Large intestine (tissue), 12 donors: ENCODE data around the gene AK6. TPM values are rescaled to one million over a fixed set of nuclear protein-coding genes. Genes with fewer than 3 reads are reported as not detected.
A peak's percentile ranks its signal among the peaks of the same experiment; 100 is the strongest.

Experiments used
- DNase-seq, 2 donors: peaks; one replicate each; pipeline versions ENCODE4 v3.0.0 to v3.0.0-alpha.2; 2013
- H3K27ac ChIP-seq: one replicate; pipeline ENCODE4 v1.5.1; 2013; ENCODE audit warnings: low read length
- H3K27me3 ChIP-seq: 2 replicates; pipeline ENCODE4 v1.6.1; 2013; ENCODE audit warnings: low read length; ENCODE audit not compliant: control insufficient read depth, insufficient read depth
- H3K36me3 ChIP-seq: 2 replicates; pipeline ENCODE4 v1.6.1; 2013; ENCODE audit warnings: low read length; ENCODE audit not compliant: control insufficient read depth, insufficient read depth
- H3K4me1 ChIP-seq: one replicate; pipeline ENCODE4 v1.6.1; 2013; ENCODE audit warnings: low read length; ENCODE audit not compliant: control insufficient read depth, insufficient read depth
- H3K4me3 ChIP-seq: one replicate; pipeline ENCODE4 v1.5.1; 2013; ENCODE audit warnings: low read length
- H3K9me3 ChIP-seq: one replicate; pipeline ENCODE4 v1.6.1; 2013; ENCODE audit warnings: mild to moderate bottlenecking, low read depth, low read length, moderate library complexity; ENCODE audit not compliant: control insufficient read depth
- WGBS: methylation state at CpG from one replicate; pipeline ENCODE4 v1.1.5; 2013; ENCODE audit warnings: low lambda C conversion rate; ENCODE audit not compliant: insufficient coverage; 5-methylcytosine and 5-hydroxymethylcytosine counted together
- long read RNA-seq, 11 donors: transcript quantifications; one replicate each; lab custom pipeline, GENCODE V29; 2026
- polyA plus RNA-seq: library from polyadenylated mRNA; unstranded; fragments of 120-200 nt; gene quantifications from one replicate; pipeline ENCODE4 v1.2.1, GENCODE V29; 2013

AK6 gene
- 68.0 TPM for polyA plus RNA-seq
- long read RNA-seq, donor 1, transcript AK6-202 (5 exons, 1,648 nt) = major isoform, 23 of 25 reads
- long read RNA-seq, donor 1, partial matches to known transcripts = 0 of 25 reads
- long read RNA-seq, donor 1, other reads (novel, unspliced or antisense) = 0 of 25 reads
- long read RNA-seq, donor 2, transcript AK6-202 (5 exons, 1,648 nt) = major isoform, 41 of 44 reads
- long read RNA-seq, donor 2, partial matches to known transcripts = 0 of 44 reads
- long read RNA-seq, donor 2, other reads (novel, unspliced or antisense) = 0 of 44 reads
- long read RNA-seq, donor 3, transcript AK6-202 (5 exons, 1,648 nt) = major isoform, 52 of 174 reads
- long read RNA-seq, donor 3, partial matches to known transcripts = 110 of 174 reads
- long read RNA-seq, donor 3, other reads (novel, unspliced or antisense) = 6 of 174 reads
- long read RNA-seq, donor 4, transcript AK6-202 (5 exons, 1,648 nt) = major isoform, 6 of 6 reads
- long read RNA-seq, donor 4, partial matches to known transcripts = 0 of 6 reads
- long read RNA-seq, donor 4, other reads (novel, unspliced or antisense) = 0 of 6 reads
- long read RNA-seq, donor 5, transcript AK6-202 (5 exons, 1,648 nt) = major isoform, 17 of 19 reads
- long read RNA-seq, donor 5, partial matches to known transcripts = 0 of 19 reads
- long read RNA-seq, donor 5, other reads (novel, unspliced or antisense) = 0 of 19 reads
- long read RNA-seq, donor 6, transcript AK6-202 (5 exons, 1,648 nt) = major isoform, 32 of 47 reads
- long read RNA-seq, donor 6, partial matches to known transcripts = 0 of 47 reads
- long read RNA-seq, donor 6, other reads (novel, unspliced or antisense) = 13 of 47 reads
- long read RNA-seq, donor 7, transcript AK6-202 (5 exons, 1,648 nt) = major isoform, 18 of 20 reads
- long read RNA-seq, donor 7, partial matches to known transcripts = 0 of 20 reads
- long read RNA-seq, donor 7, other reads (novel, unspliced or antisense) = 0 of 20 reads
- long read RNA-seq, donor 8, transcript AK6-202 (5 exons, 1,648 nt) = major isoform, 55 of 68 reads
- long read RNA-seq, donor 8, transcript AK6-201 (5 exons, 1,183 nt) = minor isoform, 5 of 68 reads
- long read RNA-seq, donor 8, partial matches to known transcripts = 6 of 68 reads
- long read RNA-seq, donor 8, other reads (novel, unspliced or antisense) = 0 of 68 reads
- long read RNA-seq, donor 9, transcript AK6-202 (5 exons, 1,648 nt) = major isoform, 40 of 44 reads
- long read RNA-seq, donor 9, partial matches to known transcripts = 0 of 44 reads
- long read RNA-seq, donor 9, other reads (novel, unspliced or antisense) = 0 of 44 reads
- long read RNA-seq, donor 10, transcript AK6-202 (5 exons, 1,648 nt) = major isoform, 50 of 70 reads
- long read RNA-seq, donor 10, partial matches to known transcripts = 15 of 70 reads
- long read RNA-seq, donor 10, other reads (novel, unspliced or antisense) = 0 of 70 reads
- long read RNA-seq, donor 11, transcript AK6-202 (5 exons, 1,648 nt) = major isoform, 24 of 25 reads
- long read RNA-seq, donor 11, partial matches to known transcripts = 0 of 25 reads
- long read RNA-seq, donor 11, other reads (novel, unspliced or antisense) = 0 of 25 reads

DNA sequence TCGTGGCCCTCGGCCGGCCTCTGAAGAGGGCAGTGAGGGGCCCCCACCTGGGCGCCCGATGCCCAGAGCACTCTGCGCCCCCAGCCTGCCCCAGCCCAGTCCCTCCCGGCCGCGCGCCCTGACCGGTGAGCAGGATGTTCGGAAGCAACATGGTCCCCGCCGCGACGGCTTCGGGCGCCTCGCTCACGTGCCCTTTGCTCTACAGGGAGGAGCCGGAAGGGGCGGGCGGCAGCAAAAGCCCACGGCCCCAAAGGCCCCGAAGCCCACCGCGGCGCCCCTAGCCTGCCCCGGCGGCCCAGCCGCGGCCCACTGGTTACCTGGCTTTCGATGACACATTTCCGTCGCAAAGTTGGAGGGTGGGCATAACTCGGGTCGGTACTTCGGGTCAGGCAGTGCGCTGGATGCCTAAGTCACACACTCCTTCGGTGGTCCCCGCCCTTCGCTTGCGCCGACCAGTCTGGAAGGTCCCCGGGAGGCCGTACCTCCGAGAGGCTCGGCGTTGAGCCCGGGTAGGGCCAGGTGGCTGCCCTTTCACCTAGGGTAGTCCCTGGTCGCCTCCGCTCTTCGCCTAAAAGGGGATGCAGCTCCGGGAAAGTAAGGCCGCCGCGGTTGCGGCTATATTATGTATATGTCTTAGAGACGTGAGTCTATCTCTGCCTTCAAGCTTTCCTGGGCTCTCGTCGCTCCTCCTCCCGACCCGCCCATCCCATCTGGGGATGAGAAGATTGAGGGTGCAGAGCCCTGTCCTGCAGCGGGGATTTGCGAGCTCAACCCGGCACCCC lies at the start of gene AK6, which contains the start of the genes RAD17 and TAF9:
AK6 (minus strand) TSS at position 181 of the 782 bp plus-strand sequence; CDS start at position 151, 30 bp downstream.
RAD17 (plus strand) TSS at position 479 of the 782 bp plus-strand sequence. CDS start 2,391 bp downstream, outside the sequence.
TAF9 (minus strand) TSS at position 181 of the 782 bp plus-strand sequence. CDS start 3,783 bp downstream, outside the sequence.
- Histone ChIP-seq H3K4me1 (peaks cover 11% of the 10 kb centered on the region), H3K27ac (peak within 1 kb of the TSS; percentile 95), H3K9me3 (no peaks in the 10 kb centered on the region), H3K27me3 (no peaks in the 10 kb centered on the region), H3K4me3 (peak within 1 kb of the TSS; percentile 89), H3K36me3 (peaks cover 23% of the 10 kb centered on the region)
- WGBS = no CpG with 5 or more reads among the region's 66 CpGs
- peak; percentile 92 to 98 for DNase-seq

DNA sequence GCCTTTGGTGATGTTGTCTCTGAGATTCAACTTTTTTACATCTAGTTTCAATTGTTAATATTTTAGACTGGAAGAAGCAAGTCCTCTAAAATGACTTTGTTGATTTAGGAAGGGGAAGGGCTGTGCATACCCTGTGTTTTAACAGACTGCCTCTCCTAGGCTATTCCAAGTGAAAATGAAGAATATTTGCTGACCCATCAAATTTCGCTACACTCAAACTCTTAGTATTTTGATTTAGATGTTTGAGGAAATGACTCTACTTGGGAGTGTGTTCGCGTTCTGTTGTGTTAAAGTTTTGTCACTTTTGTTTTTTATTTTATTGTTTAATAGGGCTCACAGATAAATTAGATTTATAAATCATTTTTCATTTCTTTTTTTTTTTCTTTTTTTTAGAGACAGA lies 49.2 kb upstream of the AK6 start:
- Histone ChIP-seq H3K4me3 (no peak overlapping the region), H3K4me1 (peaks cover 4% of the 10 kb centered on the region), H3K27me3 (no peaks in the 10 kb centered on the region), H3K9me3 (no peaks in the 10 kb centered on the region), H3K36me3 (peaks cover 17% of the 10 kb centered on the region), H3K27ac (no peak overlapping the region)
- 100% methylated on average over 2 of the region's 3 CpGs for WGBS
- no peak for DNase-seq

DNA sequence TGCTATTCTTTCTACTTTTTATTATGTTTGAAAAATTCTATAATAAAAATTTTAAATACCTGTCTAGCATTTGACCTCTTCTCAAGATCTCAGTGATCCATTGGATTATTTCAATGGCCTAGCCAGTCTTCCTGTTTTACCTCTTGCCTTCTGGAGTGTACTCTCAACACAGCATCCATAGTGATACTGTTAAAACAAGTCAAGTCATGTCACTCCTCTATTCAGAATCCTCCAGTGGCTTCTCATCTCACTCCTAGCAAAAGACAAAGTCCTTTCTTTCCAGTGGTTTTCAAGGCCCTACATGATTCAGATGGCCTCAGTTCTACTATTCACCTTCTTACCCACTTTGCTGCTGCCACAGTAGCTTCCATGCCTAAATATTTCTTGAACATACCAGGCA lies 47.4 kb upstream of the AK6 start:
- Histone ChIP-seq H3K4me1 (peaks cover 4% of the 10 kb centered on the region), H3K36me3 (peaks cover 14% of the 10 kb centered on the region), H3K27ac (peak overlapping the region; percentile 99), H3K9me3 (no peaks in the 10 kb centered on the region), H3K27me3 (no peaks in the 10 kb centered on the region), H3K4me3 (peak overlapping the region; percentile 91)
- peak in 1 of 2 donors; percentile 32 for DNase-seq

DNA sequence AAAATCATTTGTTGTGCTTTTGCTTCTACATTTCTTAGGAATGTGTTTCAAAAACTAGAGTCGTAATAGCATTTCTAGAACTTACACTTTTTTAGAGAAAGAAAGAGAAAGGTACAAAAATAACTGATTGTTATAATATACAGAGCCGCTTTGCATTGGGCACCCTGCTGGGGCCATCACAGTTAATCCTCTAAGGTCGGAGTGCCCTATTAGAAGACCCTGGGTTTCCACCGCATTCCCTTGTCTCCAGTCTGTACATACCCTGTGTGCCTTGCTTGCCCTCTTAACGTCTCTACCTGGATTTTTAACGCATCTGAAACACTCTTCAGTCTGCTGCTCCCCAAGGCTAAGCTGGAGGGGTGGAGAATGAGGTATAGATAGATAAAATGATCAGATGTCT lies 46.9 kb upstream of the AK6 start:
- Histone ChIP-seq H3K27ac (peak overlapping the region; percentile 99), H3K4me3 (peak overlapping the region; percentile 91), H3K27me3 (no peaks in the 10 kb centered on the region), H3K9me3 (no peaks in the 10 kb centered on the region), H3K36me3 (peaks cover 19% of the 10 kb centered on the region), H3K4me1 (peaks cover 4% of the 10 kb centered on the region)
- WGBS = 16% methylated on average over 3 of the region's 6 CpGs
- peak in 1 of 2 donors; percentile 47 for DNase-seq

DNA sequence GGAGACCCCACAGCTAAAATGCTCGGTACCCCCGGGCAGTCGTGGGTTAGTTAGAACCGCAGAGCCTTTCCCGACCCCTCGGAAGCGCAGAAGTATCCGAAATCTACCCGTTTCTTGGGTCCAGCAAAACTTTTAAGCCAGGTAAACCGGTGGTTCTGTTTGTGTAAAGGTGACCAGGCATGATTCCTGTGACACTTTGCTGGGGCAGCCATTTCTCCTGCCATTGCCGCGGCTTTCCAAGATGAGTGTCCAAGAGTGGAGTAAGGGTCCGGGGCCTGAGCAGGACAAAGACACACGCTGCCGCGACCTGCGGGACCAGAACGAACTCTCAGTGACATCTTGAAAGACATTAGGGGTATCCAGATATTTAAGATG lies 46.3 kb upstream of the AK6 start:
- H3K27me3 ChIP-seq = no peaks in the 10 kb centered on the region
- no peaks in the 10 kb centered on the region for H3K9me3 ChIP-seq
- DNase-seq = peak in 1 of 2 donors; percentile 9
- peak overlapping the region; percentile 91 for H3K4me3 ChIP-seq
- H3K4me1 ChIP-seq = peaks cover 4% of the 10 kb centered on the region
- H3K36me3 ChIP-seq = peaks cover 21% of the 10 kb centered on the region
- WGBS = no CpG with 5 or more reads among the region's 18 CpGs
- H3K27ac ChIP-seq = peak overlapping the region; percentile 99

DNA sequence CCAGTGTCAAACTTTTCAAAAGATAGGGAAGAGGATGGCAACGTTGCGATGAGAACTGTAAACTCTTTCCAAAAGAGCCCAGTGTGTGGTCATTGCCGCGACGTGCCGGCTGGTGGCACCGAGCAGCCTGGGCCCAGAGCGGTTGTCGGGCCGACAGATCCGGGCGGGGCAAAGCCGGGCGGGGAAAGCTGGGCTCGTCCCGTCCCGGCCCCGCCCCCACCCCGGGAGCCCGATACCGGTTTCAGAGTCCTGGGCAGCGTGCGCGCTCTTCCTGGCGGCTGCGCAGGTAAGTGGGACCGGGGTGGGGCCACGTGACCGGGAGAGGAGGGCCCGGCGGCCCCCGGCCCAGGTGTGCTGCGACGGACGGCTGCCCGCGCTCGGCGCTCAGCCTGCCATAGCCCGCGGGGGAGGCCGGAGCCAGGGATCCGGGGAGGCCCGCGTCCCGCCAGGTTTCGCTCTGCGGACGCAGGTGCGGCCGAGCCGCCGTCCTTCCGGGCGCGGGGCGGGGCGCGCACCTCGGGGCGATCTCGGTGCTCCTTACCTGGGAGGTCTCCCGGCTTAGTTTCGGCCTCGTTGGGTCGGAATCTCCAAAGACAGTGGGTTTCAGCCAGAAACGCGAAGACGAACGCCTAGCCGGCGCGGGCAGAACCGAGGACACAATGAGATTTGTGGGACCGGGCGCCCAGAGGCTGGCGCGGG lies 45.7 kb upstream of the AK6 start, which contains the start of gene MARVELD2:
MARVELD2 (plus strand) TSS at position 232 of the 699 bp plus-strand sequence. CDS start 4,270 bp downstream, outside the sequence.
- no CpG with 5 or more reads among the region's 78 CpGs for WGBS
- Histone ChIP-seq H3K9me3 (no peaks in the 10 kb centered on the region), H3K27ac (peak within 1 kb of the TSS; percentile 99), H3K36me3 (peaks cover 24% of the 10 kb centered on the region), H3K4me1 (peaks cover 4% of the 10 kb centered on the region), H3K4me3 (peak within 1 kb of the TSS; percentile 91), H3K27me3 (no peaks in the 10 kb centered on the region)
- peak; percentile 95 to 98 for DNase-seq

DNA sequence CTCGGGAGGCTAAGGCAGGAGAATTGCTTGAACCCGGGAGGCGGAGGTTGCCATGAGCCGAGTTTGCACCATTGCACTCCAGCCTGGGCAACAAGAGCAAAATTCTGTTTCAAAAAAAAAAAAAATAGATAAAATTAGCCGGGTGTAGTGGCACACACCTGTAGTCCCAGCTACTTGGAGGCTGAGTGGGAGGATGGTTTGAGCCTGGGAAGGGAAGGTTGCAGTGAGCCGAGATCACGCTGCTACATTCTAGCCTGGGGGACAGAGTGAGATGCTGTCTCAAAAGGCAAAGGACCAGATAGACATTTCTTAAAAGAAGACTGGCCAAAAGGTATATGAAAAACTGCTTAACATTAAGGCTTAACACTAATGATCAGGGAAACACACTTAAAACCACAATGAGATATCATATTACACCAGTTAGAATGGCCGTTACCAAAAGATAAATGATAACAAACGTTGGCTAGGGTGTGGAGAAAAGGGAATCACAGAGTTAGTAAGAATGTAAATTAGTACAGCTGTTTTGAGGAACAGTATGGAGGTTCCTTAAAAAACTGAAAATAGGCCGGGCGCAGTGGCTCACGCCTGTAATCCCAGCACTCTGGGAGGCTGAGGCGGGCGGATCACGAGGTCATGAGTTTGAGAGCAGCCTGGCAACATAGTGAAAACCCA lies 35.5 kb upstream of the AK6 start:
- WGBS = 63% methylated on average over 4 of the region's 15 CpGs

DNA sequence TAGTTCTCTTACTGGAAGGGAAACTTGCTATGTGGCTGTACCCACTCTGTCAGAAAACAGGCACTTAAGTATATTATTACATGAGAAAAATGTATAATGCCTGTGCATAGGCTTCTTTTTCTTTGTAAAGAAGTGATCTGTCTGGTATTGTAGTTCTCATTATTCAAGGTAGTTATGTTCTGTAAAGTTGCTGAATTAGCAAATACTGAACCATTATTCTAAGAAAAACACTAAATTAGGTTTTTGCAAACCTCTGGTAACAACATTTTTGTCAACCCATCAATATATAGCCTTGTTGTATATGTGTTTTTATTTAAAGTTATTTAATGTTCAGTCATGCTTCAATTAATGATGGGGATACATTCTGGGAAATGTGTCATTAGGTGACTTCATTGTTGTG lies 9.1 kb upstream of the AK6 start:
- no peaks in the 10 kb centered on the region for H3K4me1 ChIP-seq
- no peak for DNase-seq
- no peaks in the 10 kb centered on the region for H3K9me3 ChIP-seq
- H3K36me3 ChIP-seq = peaks cover 30% of the 10 kb centered on the region
- no peak overlapping the region for H3K4me3 ChIP-seq
- no peak overlapping the region for H3K27ac ChIP-seq
- H3K27me3 ChIP-seq = no peaks in the 10 kb centered on the region

More for the DNA sequence above, 35.5 kb upstream of the AK6 start:
- H3K27me3 ChIP-seq = no peaks in the 10 kb centered on the region
- no peaks in the 10 kb centered on the region for H3K9me3 ChIP-seq
- no peak for DNase-seq
- H3K27ac ChIP-seq = no peak overlapping the region
- no peak overlapping the region for H3K4me3 ChIP-seq
- peaks cover 23% of the 10 kb centered on the region for H3K36me3 ChIP-seq
- no peaks in the 10 kb centered on the region for H3K4me1 ChIP-seq
